Activated CD8-positive, alpha-beta memory T cell treated with anti-CD3 and anti-CD28 coated beads for 4 hours (primary cell): Measurements from ENCODE around the gene SGTA.
A peak's percentile ranks its signal among the peaks of the same experiment; 100 is the strongest.
"Not testable (repeated sequence)": the region's sequence is repeated elsewhere in the genome, so short reads cannot be mapped to it uniquely, and the experiment has no call there.

ENCODE experiments used
- DNase-seq, 2 donors: peaks; one replicate each; pipeline ENCODE4 v3.0.0-alpha.2; 2020; ENCODE audit warnings: low read depth in 2 of 2

SGTA gene

GRCh38 chr19:2782936-2783780 lies at the start of gene SGTA:
Gene SGTA (minus strand): TSS chr19:2783273. CDS start chr19:2769068, 14,205 bp downstream.
- peak; percentile 96 for DNase-seq

GRCh38 chr19:2827840-2828489 lies 44.9 kb upstream of the SGTA start:
- no peak for DNase-seq

GRCh38 chr19:2827022-2827421 lies 43.9 kb upstream of the SGTA start:
- DNase-seq, result no peak

- no peak for DNase-seq
Observed at GRCh38 chr19:2824129-2824528, 41.1 kb upstream of the SGTA start.

- no peak for DNase-seq
Observed at GRCh38 chr19:2823646-2824045, 40.6 kb upstream of the SGTA start.

GRCh38 chr19:2822846-2823245 lies 39.8 kb upstream of the SGTA start:
- no peak for DNase-seq

- DNase-seq, result no peak
Observed at GRCh38 chr19:2820112-2820702, 37.1 kb upstream of the SGTA start.

GRCh38 chr19:2819540-2820111 lies 36.6 kb upstream of the SGTA start, which contains the start of gene ZNF554:
Gene ZNF554 (plus strand): TSS chr19:2819868. CDS start chr19:2820072, 204 bp downstream.
- DNase-seq, result peak; percentile 95 to 96

GRCh38 chr19:2817237-2817829 lies 34.3 kb upstream of the SGTA start:
- DNase-seq, result not testable (repeated sequence)

GRCh38 chr19:2816641-2817040 lies 33.6 kb upstream of the SGTA start:
- DNase-seq, result no peak

GRCh38 chr19:2815923-2816322 lies 32.9 kb upstream of the SGTA start:
- no peak for DNase-seq

- DNase-seq, result no peak
Observed at GRCh38 chr19:2815191-2815614, 32.1 kb upstream of the SGTA start.

- no peak for DNase-seq
Observed at GRCh38 chr19:2814426-2814825, 31.4 kb upstream of the SGTA start.

- no peak for DNase-seq
Observed at GRCh38 chr19:2813235-2814160, 30.4 kb upstream of the SGTA start.

GRCh38 chr19:2812414-2813234 lies 29.6 kb upstream of the SGTA start:
- no peak for DNase-seq

- DNase-seq, result no peak
Observed at GRCh38 chr19:2811735-2812413, 28.8 kb upstream of the SGTA start.

- no peak for DNase-seq
Observed at GRCh38 chr19:2811221-2811722, 28.2 kb upstream of the SGTA start.

- DNase-seq, result no peak
Observed at GRCh38 chr19:2810141-2811091, 27.3 kb upstream of the SGTA start.
